Stimulated activated CD4-positive, alpha-beta T cell treated with anti-CD3 and anti-CD28 coated beads, TNF-alpha, amount 100 ng/mL, for 4 hours (primary cell): Measurements from ENCODE around the gene CCL26.
"Not testable (repeated sequence)": the region's sequence is repeated elsewhere in the genome, so short reads cannot be mapped to it uniquely, and the experiment has no call there.

Source experiments
- DNase-seq, 3 experiments: peaks; one replicate each; pipeline ENCODE4 v3.0.0-alpha.2; 2020; ENCODE audit warnings: low read depth in 3 of 3

Gene CCL26

GRCh38 chr7:75738975-75739795 is 32.8 kb downstream of the CCL26 start:
- peak; percentile 98 to 100 (median 99) for DNase-seq

- DNase-seq = no peak
Measured at GRCh38 chr7:75738604-75738974, 33.4 kb downstream of the CCL26 start, which contains the start of gene HIP1. TSS of gene HIP1 (minus strand) at chr7:75738941. CDS start at chr7:75738920, 21 bp downstream.

- no peak for DNase-seq
Measured at GRCh38 chr7:75737856-75738603, 34.0 kb downstream of the CCL26 start.

GRCh38 chr7:75735581-75736350 is 36.2 kb downstream of the CCL26 start:
- DNase-seq = no peak

- no peak for DNase-seq
Measured at GRCh38 chr7:75734586-75735458, 37.2 kb downstream of the CCL26 start.

GRCh38 chr7:75732764-75733630 is 39.0 kb downstream of the CCL26 start:
- no peak for DNase-seq

- no peak for DNase-seq
Measured at GRCh38 chr7:75732016-75732521, 39.9 kb downstream of the CCL26 start.

- no peak for DNase-seq
Measured at GRCh38 chr7:75729851-75730274, 42.1 kb downstream of the CCL26 start.

- no peak for DNase-seq
Measured at GRCh38 chr7:75727881-75728593, 44.0 kb downstream of the CCL26 start.

GRCh38 chr7:75727351-75727750 is 44.7 kb downstream of the CCL26 start:
- not testable (repeated sequence) for DNase-seq

- DNase-seq = no peak
Measured at GRCh38 chr7:75725306-75725705, 46.7 kb downstream of the CCL26 start.

- DNase-seq = no peak
Measured at GRCh38 chr7:75723444-75723843, 48.6 kb downstream of the CCL26 start.

- no peak for DNase-seq
Measured at GRCh38 chr7:75722373-75722772, 49.6 kb downstream of the CCL26 start.

GRCh38 chr7:75721922-75722321 is 50.1 kb downstream of the CCL26 start:
- not testable (repeated sequence) for DNase-seq

GRCh38 chr7:75721426-75721825 is 50.6 kb downstream of the CCL26 start:
- no peak for DNase-seq

GRCh38 chr7:75719626-75720025 is 52.4 kb downstream of the CCL26 start:
- no peak for DNase-seq
